ENCODE results near the gene VAMP5. TPM values are rescaled to one million over a fixed set of nuclear protein-coding genes. Genes with fewer than 3 reads are reported as not detected.

VAMP5 gene
- total and polyA plus RNA-seq, 4 donors, result 9.7 to 74.6 (median 40.2) TPM

DNA sequence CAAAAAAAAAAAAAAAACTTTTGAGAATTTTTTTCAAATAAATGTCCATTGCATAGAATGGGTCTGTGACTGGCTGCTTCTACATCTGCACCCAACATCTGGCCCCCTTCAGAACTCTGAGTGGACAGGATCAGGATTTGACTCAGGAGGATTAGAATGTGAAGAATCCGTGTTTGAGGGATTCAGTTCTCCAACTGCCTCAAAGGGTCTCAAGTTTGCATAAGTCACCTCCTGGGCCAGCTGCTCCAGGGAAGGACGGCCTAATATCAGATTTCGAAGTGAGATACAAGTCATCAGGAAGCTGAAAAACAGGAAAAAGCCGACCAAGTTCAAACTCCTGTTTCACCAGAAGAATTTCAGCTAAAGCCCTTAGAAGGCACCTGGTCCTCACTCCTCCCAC lies 34.4 kb upstream of the VAMP5 start:
- H3K4me3 ChIP-seq (ENCODE audit: low read depth in 1 of 3, low read length in 3 of 3), result no peak overlapping the region
- no peak for DNase-seq (ENCODE audit: low spot score)
- TF ChIP-seq, protein P1, sequence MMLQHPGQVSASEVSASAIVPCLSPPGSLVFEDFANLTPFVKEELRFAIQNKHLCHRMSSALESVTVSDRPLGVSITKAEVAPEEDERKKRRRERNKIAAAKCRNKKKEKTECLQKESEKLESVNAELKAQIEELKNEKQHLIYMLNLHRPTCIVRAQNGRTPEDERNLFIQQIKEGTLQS (IDR thresholded peaks at IDR 0.05), result no peak
- no peak for TF ChIP-seq HNF4A (conservative IDR thresholded peaks at IDR 0.05)
- TF ChIP-seq HNF4G (IDR thresholded peaks at IDR 0.05), result no peak
- TF ChIP-seq GABPA (IDR thresholded peaks at IDR 0.05 in 1 of 2, conservative IDR thresholded peaks at IDR 0.05 in 1 of 2), result no peak
- TF ChIP-seq, protein P2, sequence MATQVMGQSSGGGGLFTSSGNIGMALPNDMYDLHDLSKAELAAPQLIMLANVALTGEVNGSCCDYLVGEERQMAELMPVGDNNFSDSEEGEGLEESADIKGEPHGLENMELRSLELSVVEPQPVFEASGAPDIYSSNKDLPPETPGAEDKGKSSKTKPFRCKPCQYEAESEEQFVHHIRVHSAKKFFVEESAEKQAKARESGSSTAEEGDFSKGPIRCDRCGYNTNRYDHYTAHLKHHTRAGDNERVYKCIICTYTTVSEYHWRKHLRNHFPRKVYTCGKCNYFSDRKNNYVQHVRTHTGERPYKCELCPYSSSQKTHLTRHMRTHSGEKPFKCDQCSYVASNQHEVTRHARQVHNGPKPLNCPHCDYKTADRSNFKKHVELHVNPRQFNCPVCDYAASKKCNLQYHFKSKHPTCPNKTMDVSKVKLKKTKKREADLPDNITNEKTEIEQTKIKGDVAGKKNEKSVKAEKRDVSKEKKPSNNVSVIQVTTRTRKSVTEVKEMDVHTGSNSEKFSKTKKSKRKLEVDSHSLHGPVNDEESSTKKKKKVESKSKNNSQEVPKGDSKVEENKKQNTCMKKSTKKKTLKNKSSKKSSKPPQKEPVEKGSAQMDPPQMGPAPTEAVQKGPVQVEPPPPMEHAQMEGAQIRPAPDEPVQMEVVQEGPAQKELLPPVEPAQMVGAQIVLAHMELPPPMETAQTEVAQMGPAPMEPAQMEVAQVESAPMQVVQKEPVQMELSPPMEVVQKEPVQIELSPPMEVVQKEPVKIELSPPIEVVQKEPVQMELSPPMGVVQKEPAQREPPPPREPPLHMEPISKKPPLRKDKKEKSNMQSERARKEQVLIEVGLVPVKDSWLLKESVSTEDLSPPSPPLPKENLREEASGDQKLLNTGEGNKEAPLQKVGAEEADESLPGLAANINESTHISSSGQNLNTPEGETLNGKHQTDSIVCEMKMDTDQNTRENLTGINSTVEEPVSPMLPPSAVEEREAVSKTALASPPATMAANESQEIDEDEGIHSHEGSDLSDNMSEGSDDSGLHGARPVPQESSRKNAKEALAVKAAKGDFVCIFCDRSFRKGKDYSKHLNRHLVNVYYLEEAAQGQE (IDR thresholded peaks at IDR 0.05), result no peak
- no peak for TF ChIP-seq YY1 (IDR thresholded peaks at IDR 0.05)
- TF ChIP-seq NR2F2 (IDR thresholded peaks at IDR 0.05), result no peak
- TF ChIP-seq, protein P3, sequence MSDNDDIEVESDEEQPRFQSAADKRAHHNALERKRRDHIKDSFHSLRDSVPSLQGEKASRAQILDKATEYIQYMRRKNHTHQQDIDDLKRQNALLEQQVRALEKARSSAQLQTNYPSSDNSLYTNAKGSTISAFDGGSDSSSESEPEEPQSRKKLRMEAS (IDR thresholded peaks at IDR 0.05), result no peak
- TF ChIP-seq, protein P4, sequence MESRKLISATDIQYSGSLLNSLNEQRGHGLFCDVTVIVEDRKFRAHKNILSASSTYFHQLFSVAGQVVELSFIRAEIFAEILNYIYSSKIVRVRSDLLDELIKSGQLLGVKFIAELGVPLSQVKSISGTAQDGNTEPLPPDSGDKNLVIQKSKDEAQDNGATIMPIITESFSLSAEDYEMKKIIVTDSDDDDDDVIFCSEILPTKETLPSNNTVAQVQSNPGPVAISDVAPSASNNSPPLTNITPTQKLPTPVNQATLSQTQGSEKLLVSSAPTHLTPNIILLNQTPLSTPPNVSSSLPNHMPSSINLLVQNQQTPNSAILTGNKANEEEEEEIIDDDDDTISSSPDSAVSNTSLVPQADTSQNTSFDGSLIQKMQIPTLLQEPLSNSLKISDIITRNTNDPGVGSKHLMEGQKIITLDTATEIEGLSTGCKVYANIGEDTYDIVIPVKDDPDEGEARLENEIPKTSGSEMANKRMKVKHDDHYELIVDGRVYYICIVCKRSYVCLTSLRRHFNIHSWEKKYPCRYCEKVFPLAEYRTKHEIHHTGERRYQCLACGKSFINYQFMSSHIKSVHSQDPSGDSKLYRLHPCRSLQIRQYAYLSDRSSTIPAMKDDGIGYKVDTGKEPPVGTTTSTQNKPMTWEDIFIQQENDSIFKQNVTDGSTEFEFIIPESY (IDR thresholded peaks at IDR 0.05), result no peak
- TF ChIP-seq FOXA2 (IDR thresholded peaks at IDR 0.05), result no peak
- TF ChIP-seq JUND (IDR thresholded peaks at IDR 0.05), result no peak
- no peak for TF ChIP-seq RAD21 (IDR thresholded peaks at IDR 0.05)
- TF ChIP-seq SP1 (IDR thresholded peaks at IDR 0.05), result no peak
- no peak overlapping the region for H3K27ac ChIP-seq (ENCODE audit: low read depth in 1 of 2, low read length in 2 of 2)
- H3K36me3 ChIP-seq (ENCODE audit: control insufficient read depth in 4 of 4, insufficient read depth in 3 of 4, low read depth in 1 of 4, low read length in 3 of 4), result peaks cover 14 to 70% (median 54%) of the 10 kb centered on the region in 4 donors
- no peak overlapping the region for H3K9ac ChIP-seq (ENCODE audit: low read depth in 1 of 2, low read length in 2 of 2)
- H3K9me3 ChIP-seq (ENCODE audit: control insufficient read depth in 4 of 4, low read length in 3 of 4), result no peaks in the 10 kb centered on the region
- no peaks in the 10 kb centered on the region for H3K27me3 ChIP-seq (ENCODE audit: control insufficient read depth in 4 of 4, insufficient read depth in 4 of 4, low read length in 3 of 4)
- WGBS, result 67% methylated on average over 4 of the region's 4 CpGs
- H3K4me1 ChIP-seq (ENCODE audit: control insufficient read depth in 4 of 4, insufficient read depth in 4 of 4, low read length in 3 of 4), result peaks cover 0 to 9% (median 1%) of the 10 kb centered on the region in 4 donors

DNA sequence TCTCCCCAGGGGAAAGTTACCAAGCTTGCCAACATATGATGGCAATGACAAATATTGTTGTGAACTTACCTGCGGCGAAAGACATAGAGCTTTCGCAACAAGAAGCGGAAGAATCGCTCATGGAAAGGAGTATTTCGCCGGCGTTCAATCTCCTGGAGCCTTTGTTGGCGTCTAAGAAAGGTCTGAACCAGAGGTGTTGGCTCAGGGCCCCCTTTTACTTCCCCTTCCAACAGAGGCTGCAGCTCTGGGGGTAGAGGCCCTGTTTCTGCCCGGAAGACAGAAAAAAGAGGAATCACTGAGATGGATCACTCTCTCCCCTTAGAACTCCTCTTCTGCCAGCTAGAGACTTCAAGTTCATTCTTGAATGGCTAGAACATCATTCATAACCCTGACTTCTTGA lies 33.7 kb upstream of the VAMP5 start:
- no peak overlapping the region for H3K9ac ChIP-seq (ENCODE audit: low read depth in 1 of 2, low read length in 2 of 2)
- H3K4me3 ChIP-seq (ENCODE audit: low read depth in 1 of 3, low read length in 3 of 3), result no peak overlapping the region
- no peaks in the 10 kb centered on the region for H3K27me3 ChIP-seq (ENCODE audit: control insufficient read depth in 4 of 4, insufficient read depth in 4 of 4, low read length in 3 of 4)
- no peak for TF ChIP-seq TAF1 (conservative IDR thresholded peaks at IDR 0.05)
- TF ChIP-seq HNF4A (conservative IDR thresholded peaks at IDR 0.05), result no peak
- no peak for TF ChIP-seq NR2F2 (IDR thresholded peaks at IDR 0.05)
- TF ChIP-seq SP1 (IDR thresholded peaks at IDR 0.05), result no peak
- TF ChIP-seq EGR1 (IDR thresholded peaks at IDR 0.05; ENCODE audit: low read depth in 2 of 2), result no peak
- no peak for TF ChIP-seq FOXA2 (IDR thresholded peaks at IDR 0.05)
- TF ChIP-seq, protein P4 (IDR thresholded peaks at IDR 0.05), result no peak
- peaks cover 15 to 71% (median 55%) of the 10 kb centered on the region in 4 donors for H3K36me3 ChIP-seq (ENCODE audit: control insufficient read depth in 4 of 4, insufficient read depth in 3 of 4, low read depth in 1 of 4, low read length in 3 of 4)
- H3K27ac ChIP-seq (ENCODE audit: low read depth in 1 of 2, low read length in 2 of 2), result no peak overlapping the region
- no peaks in the 10 kb centered on the region for H3K9me3 ChIP-seq (ENCODE audit: control insufficient read depth in 4 of 4, low read length in 3 of 4)
- no peak for DNase-seq (ENCODE audit: low spot score)
- 79% methylated on average over 10 of the region's 10 CpGs for WGBS
- peaks cover 0 to 9% (median 1%) of the 10 kb centered on the region in 4 donors for H3K4me1 ChIP-seq (ENCODE audit: control insufficient read depth in 4 of 4, insufficient read depth in 4 of 4, low read length in 3 of 4)
